NCI-H69 (cell line): ENCODE measurements around the gene ARHGAP25.

Source experiments
- DNase-seq: peaks from one replicate; lab custom pipeline; 2025; lab: John Stamatoyannopoulos, UW

The ARHGAP25 gene

DNA sequence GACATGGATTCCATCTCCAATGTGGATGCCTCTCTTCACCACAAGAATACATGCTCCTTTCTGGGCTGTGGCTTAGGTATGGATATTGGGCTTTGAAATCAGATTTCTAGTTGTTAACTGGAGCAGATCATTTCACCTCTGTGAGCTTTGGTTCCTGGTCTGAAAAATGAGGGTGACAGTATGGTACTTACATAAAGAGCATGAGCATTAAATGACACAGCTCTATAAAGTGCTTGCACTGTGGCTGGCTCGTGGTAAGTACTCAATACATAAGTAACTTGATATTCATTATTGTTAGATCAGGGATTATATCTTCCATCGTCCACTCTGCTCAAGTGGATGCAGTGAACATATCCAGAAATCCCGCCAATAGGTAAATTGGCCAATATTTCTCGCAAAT, 33.4 kb downstream of the ARHGAP25 start:
- DNase-seq, result no peak

DNA sequence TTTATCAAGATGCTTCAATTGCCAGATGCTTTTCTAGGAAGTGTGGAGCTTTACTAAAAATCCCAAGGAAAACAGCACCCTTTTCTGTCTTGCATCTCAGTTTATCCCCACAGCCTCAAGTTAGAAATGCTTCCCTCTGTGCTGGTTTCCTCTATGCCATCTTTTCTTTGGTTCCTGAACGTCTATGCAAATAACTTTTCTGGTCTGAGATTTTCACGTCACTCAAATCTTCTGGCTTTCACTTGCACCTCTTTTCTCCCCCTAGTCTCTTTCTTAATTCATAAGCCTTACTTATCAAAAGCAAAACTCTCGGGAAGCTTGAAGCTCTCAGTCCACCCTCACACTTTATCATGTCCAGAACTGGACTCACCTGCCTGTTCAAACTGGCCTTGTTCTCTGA, 33.9 kb downstream of the ARHGAP25 start:
- DNase-seq, result no peak

DNA sequence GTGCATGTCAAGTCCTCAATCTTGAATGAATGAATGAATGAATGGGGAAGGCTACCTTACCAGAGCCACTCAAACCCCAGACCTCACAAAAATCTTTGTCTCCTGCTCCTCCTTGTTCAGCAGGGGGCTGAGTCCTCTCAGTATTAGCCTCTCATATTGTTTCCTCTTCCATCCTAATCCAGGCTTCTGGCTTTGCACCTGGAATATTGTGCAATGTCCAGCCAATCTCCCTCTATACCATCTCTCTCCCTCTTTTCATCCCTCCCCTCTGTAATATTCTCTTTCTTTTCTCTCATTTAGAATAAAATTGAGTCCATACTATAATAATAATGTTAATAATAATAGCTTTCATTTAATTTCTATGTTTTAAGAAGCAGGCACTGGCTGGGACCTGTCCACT, 34.3 kb downstream of the ARHGAP25 start:
- no peak for DNase-seq

DNA sequence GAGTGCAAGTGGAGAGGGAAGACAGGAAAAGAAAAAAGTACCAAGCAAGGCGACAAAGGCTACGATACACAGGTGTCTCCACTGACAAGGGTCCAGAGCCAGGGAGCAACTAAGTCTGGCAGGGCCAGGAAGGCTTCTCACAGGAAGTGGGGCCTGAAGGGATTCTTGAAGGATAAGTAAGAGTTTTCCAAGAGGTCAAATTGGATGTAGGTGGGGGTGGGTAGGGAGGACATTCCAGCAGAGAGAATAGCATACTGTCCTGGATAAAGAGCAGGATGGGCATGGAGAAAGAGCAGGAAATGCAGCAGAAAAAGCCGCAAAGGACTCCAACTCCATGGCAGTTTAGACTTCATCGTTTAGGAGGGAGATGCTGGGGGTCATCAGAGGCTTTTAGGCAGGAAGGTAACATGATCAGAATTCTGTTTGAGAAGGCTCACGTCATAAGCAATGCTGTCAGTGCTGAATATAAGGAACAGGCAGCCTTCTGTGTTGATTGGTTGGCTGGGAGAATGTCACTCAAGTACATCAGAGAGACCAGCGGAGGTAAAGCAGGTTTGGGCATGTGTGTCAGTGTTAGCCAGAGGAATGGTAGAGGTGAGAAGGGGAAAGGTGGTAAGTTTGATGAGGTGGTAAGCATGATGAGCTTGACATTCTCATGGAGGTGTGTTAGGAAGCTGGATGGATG, 35.1 kb downstream of the ARHGAP25 start:
- no peak for DNase-seq

DNA sequence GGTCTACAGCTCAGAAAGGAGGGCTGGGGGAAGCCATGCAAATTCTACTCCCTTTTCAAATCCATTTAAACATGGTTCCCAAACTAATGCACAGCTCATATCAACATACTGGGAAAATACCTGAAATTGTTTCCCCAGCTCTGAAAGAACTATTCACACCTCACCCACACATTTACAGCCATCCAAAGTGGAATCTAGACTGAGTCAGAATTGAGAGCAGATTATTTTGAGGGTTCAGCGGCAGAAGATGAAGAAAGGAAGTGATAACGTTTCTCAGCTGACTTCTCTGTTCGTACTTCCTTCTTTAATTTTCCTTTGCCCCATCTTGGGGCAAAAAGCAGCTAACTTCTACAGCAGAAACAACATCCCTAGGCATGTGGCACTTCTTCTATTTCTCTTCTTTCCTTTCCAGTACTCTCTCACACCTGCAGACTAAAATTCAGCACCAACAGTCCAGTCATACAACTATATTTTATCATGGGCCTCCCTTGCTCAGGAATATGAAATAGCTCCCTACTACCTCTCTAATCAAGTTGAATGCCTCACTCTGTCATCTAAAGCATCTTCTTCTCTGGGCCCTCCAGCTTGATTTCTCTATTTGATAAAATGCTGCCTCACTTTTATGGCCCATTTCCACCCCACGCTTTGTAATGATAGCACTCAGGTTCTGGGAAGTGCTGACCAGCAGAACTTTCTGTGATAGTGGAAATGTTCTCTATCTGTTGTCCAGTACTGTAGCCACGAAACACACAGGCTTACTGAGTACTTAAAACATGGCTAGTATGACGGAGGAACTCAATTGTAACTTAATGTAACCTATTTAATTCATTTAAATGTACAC, 35.9 kb downstream of the ARHGAP25 start:
- DNase-seq, result no peak

DNA sequence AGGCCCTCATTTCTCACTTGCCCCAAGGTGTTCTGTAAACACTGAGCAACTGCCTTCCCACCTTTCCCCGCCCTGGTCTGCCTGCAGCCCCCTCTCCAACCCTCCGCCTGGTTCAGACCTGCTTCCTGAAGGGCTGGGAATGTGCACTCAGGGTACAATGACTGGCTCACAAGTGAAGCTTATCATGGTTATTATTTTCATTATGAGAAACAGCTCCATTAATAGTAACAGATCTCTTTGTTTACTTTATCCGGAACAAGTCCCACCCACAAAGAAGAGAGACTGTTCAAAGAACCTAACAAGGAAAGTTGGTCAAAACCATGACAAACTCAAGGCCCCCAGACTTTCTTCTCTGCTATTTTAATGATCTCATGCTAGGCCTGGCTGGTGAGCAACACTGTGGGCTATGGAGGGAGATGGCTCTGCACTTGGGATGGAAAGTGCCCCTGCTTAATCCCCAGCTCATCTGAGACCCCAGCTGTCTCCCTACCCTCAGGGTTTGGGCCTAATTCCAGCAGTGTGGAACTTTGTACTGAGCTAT, 36.7 kb downstream of the ARHGAP25 start:
- DNase-seq, result no peak

DNA sequence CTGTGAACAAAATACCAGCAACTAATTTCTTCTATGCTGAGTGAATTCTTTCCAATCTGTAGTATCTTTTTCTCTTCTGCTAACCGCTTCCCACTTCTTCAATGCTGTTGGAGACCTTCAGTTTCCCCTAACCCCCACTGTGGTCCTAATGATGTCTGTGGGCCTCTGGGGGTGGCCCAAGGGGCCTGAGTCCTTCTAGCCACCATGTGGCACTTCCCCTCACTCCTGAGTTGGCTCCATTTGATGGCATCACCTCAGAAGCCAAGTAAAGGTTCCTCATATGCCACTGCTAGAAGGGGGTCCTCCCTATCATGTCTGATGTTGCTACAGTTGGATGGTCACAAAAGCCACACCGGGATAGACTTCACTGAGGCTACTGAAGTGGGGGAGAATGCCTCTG, 37.5 kb downstream of the ARHGAP25 start:
- no peak for DNase-seq

DNA sequence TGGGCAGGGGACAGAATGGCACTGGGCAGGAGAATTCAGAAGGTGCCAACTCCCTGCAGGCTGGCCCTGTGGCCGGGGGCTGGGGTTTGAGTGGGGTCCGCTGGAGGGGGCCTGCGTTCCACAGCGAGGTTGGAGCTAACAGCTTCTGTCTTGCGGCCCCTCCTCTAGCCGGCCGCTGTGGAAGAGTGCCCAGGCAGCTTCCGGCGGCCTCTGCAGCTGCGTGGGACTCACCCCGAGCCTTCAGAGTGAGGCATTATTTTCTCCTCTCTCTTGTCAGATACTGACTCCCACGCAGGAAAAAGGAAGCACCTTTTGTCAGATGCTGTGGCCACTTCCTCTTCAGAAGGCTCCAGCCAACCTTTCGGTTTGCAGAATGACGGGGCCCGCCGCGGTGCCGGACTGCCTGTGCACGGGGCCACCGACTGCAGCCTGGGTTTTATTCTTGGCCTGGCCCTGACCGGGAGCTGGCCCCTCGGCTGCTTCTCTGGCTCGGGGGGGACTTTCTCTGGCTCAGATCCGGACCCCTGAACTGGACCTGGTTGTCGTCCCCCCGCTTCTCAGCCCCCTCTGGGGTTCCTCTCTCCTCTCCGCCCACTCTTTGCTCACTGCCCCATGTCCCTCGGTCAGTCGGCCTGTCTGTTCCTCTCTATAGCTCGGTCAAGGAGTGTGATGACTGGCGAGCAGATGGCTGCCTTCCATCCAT, 40.1 kb downstream of the ARHGAP25 start:
- no peak for DNase-seq

DNA sequence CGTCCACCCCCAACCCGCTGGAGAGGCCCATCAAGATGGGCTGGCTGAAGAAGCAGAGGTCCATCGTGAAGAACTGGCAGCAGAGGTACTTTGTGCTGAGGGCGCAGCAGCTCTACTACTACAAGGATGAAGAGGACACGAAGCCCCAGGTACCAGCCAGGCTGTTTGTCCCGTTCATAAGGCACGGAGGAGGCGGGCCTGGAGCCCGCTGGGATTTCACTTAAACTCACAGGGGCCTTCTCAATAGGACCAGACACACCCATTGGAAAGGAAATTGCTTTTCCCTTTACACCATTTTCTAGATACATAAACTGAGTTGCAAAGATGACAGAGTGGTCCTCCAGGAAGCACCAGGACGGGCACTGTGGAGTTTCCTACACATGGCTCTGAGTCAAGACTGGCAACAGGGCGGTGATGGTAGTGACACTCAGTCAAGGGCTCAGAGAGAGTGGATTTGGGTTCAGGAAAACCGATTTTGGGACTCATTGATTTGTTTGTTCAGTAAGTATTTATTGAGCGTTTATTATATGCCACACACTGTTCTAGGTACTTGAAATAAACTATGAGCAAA, 40.7 kb downstream of the ARHGAP25 start:
- no peak for DNase-seq

DNA sequence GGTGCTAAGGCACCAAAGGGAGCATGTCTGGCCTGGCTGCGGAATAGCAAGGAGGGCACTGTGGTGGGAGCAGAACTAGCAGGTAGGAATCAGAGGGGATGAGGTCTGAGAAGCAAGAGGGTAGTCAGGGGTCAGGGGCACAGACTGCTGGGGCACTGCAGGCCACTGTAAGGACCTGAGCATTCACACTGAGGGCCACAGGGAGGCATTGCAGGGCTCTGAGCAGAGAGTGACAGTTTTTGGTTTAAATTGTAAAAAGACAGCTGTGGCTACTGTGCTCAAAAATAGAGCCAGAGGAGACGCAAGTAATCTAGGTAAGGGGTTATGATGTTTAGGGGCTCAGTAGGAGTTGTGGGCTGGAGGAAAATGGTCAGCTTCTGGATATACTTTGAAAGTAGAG, 41.5 kb downstream of the ARHGAP25 start:
- DNase-seq, result no peak

DNA sequence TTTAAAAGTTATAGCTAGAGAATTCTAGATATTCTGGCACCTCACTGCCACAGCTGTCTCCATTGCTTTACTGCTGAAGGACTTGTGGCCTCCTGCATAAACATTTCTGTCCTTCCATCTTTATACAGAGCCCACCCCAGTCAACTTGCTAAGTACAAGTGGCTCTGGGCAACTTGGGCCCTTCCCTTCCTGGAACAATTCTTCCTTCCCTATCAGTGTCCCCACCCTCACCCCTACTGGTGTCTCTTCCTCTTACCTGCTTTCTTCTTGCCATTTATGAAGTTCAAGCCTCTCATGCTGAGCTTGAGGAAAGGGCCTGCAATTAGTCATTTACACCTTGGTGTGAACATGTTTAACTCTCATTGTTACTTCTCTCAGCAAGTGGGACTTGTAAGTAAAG, 45.0 kb downstream of the ARHGAP25 start:
- DNase-seq, result no peak

DNA sequence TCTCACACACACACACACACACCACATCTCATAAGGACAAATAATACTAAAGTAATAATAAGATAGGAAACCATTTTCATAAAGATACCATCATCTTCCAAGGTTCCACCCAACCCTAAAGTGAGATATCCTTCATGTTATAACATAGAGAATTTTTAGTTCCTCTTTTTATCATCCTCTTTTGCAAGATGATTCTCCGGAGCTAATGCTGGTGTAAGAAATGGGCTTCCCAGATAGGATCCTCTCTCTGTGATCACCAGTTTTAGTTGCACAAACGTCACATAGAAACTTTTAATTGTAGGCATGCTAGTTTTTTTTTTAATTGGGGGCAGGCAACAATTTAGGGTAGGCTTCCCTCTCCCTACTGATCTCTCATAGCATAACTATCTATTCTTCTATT, 49.6 kb downstream of the ARHGAP25 start:
- DNase-seq, result no peak

DNA sequence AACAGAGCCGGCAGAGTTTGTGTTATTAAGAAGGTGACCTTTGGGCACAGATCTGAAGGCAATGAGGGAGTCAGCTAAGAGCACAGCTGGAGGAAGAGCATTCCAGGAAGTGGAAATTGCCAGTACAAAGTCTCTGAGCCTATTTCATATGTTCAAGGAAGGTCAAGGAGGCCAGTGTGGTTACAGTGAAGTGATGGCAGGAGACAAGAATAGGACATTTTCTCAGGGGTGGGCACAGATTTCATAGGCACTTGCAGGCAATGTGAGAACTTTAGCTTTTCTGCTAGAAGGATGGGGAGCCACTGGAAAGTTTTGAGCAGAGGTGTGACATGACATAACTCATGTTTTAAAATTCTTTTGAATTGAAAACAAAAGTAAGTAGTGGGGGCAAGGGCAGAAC, 50.3 kb downstream of the ARHGAP25 start:
- DNase-seq, result no peak

DNA sequence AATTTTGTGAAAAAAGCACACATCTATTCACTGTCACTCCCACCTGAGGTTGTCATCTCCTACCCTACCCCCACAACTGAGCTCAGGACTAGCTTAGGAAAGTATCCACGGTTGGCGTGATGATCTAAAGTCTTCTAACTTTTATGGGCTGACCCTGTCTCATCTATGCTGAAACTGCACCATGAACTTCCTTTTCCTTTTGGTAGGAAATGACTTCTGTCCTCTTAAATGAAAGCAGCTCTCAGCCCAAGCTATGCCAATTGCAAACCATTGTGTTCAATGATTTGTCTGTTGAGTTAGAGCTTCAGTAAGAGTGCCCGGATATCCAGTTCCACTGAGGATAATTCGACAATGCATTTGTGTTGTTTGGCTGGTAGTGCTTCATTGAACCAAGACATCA, 52.7 kb downstream of the ARHGAP25 start:
- no peak for DNase-seq

DNA sequence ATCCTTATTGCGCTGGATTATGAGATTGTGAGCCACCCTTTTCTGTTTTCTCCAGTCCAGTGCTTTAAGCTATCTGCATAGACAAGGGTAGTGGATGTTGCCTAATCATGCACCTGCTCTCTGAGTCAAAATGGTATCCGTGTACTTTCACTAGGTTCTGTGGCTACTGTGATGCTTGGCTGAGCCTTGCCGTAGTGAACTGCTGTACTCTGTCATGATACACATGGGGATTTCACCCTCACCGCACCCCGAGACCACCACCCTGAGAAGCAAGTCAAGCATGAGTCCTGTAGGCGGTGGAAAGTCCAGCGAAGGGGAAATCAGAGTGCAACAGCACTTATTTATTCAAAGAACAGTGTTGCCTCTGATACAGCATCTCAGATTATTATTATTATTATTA, 55.0 kb downstream of the ARHGAP25 start:
- no peak for DNase-seq

DNA sequence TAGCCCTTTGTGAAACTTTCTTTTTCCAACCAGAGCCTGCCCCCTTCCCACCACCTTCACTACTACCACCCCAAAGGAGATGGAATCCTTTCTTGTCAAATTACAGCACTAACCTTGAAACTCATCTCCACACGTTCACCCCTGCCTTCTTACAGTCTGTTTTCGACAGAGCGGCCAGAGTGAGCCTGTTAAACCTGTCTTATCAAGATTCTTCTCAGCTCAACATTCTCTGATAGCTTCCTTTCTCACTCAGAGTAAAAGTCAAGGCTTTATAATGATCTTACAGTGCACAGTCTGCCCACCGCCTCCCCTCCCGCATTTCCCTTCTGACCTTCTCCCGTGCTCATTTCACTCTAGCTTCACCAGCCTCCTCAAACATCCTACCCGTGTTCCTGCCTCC, 56.0 kb downstream of the ARHGAP25 start:
- DNase-seq, result no peak

DNA sequence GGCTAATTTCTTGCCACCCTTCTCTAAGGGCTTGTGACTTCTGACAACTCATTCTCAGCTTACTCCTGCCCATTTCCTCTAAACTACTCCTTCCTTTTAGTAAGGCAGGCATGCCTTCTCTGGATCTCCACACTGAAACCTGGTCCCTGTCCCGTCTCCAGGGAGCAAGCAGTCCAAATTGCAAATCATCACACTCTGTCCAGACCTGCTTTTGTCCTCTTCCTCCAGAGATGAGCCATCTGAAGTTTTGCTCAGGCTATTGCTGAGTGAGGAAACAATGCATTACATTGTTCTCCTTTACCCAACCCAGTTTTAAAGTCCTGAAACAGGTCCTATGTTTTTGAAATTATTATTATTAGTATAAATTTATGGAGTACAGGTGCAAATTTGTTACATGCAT, 57.3 kb downstream of the ARHGAP25 start:
- DNase-seq, result no peak

DNA sequence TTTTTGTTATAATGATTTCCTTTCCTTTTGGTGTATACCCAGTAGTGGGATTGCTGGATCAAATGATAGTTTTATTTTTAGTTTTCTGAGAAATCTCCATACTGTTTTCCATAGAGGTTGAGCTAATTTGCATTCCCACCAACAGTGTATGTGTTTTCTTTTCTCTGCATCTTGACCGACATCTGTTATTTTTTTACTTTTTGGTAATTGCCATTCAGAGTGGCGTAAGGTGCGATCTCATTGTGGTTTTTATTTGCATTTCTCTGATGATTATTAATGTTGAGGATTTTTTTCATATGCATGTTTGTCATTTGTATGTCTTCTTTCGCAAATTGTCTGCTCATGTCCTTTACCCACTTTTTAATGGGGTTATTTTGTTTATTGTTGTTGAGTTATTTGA, 58.1 kb downstream of the ARHGAP25 start:
- no peak for DNase-seq

DNA sequence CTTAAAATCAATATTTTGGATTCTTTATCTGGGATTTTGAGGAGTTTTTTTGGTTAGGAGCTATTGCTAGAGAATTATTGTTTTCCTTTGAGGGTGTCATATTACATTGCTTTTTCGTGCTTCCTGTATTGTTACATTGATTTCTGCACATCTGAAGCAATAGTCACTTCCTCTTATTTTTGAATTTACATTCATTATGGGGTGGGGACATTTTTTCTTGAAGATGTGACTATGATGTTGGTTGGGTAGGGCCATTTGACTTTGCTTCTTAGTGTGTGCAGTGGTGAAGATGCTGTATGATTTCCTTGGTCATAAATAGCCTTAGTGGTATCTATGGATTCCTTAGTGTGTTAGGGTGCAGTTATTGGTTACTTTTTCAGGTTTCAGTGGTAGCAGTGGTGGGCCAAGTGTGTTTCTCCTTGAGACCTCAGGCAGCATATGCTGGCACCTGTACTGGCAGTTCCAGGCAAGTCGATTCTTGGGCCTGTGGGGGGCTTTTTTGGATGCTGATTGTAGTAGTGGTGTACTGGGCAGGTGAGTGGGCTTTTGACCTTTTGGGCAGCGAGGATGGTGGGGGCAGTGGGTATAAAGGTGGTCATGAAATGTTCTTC, 61.8 kb downstream of the ARHGAP25 start:
- no peak for DNase-seq

DNA sequence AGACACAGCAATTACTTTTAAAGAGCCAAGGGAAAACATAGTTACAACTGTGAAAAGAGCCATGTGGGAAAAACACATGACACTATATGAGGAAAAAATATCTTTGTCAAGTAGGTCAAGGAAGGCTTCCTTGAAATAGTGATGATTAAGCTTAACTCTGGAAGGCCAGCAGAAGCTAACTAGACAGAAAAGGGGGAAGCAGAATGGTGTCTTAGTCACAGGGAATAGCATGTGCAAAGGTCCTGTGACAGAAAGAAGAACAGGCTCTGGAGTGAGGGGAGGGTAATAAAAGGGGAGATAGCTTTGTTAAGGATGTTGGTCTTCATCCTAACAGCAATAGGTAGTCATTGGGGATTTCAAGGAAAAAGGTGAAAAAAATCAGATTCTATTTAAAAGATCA, 64.0 kb downstream of the ARHGAP25 start:
- DNase-seq, result no peak

DNA sequence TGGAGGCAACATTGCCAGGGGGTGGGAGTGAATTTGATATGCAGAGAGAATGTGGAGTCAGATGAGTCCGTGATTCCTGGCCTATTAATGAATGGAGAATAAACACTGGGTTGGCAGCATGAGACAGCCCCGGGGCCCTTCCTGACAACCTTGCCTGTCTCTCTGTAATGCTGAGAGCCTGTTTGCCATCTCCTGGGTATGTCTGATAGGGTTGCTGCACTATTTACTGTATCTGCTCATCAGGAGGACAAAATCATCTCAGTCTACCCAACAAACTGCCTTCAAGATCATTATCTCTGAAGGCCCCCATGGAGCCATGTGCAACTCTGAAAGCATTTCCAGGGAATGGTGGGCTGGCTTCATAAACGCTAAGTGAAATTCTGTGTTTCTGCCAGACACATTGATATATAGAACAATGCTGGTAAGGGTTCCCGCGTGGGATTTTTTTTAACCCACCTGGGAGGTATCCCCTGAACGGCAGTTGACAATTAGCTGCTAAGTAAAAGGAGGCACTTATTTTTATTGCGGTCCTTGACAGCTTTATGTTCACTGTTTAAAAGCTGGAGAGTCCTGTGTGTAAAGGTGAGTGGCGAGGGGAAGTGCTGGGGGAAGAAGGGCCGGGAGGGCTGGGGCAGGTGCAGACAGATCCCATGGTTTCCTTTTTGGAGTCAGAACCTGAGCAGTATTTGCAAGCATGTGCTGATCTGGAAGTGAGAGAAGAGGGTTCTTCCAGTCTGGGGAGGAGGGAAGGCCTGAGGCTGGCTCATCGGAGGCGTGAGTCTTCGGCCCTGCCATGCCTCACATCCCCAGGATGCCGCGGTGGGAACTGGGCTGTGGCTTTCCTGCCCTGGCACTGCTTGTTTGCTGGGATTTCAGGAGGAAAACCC, 64.8 kb downstream of the ARHGAP25 start:
- DNase-seq, result peak; percentile 93
